HFF-Myc (cell line): ENCODE data around the gene WDR93.
A peak's percentile ranks its signal among the peaks of the same experiment; 100 is the strongest.

Experiments used
- DNase-seq: peaks from one replicate; pipeline ENCODE4 v3.0.0-alpha.2; 2011; ENCODE audit warnings: low read depth; ENCODE audit errors: extremely low read depth
- H3K4me3 ChIP-seq: replicated peaks from 2 replicates; pipeline ENCODE4 v1.5.1; 2011; ENCODE audit warnings: low read depth, mild to moderate bottlenecking, control low read depth, low read length
- TF ChIP-seq, protein P1 (sequence below): IDR thresholded peaks from 2 replicates; pipeline ENCODE4 v1.5.1; 2012; ENCODE audit warnings: mild to moderate bottlenecking, low read depth, low read length, control low read depth; ENCODE audit errors: missing control alignments

WDR93 gene

GRCh38 chr15:89749951-89750559 is 59.4 kb downstream of the WDR93 start:
- TF ChIP-seq, protein P1, sequence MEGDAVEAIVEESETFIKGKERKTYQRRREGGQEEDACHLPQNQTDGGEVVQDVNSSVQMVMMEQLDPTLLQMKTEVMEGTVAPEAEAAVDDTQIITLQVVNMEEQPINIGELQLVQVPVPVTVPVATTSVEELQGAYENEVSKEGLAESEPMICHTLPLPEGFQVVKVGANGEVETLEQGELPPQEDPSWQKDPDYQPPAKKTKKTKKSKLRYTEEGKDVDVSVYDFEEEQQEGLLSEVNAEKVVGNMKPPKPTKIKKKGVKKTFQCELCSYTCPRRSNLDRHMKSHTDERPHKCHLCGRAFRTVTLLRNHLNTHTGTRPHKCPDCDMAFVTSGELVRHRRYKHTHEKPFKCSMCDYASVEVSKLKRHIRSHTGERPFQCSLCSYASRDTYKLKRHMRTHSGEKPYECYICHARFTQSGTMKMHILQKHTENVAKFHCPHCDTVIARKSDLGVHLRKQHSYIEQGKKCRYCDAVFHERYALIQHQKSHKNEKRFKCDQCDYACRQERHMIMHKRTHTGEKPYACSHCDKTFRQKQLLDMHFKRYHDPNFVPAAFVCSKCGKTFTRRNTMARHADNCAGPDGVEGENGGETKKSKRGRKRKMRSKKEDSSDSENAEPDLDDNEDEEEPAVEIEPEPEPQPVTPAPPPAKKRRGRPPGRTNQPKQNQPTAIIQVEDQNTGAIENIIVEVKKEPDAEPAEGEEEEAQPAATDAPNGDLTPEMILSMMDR = no peak
- peak overlapping the region; percentile 47 for H3K4me3 ChIP-seq
- DNase-seq = no peak

DNA sequence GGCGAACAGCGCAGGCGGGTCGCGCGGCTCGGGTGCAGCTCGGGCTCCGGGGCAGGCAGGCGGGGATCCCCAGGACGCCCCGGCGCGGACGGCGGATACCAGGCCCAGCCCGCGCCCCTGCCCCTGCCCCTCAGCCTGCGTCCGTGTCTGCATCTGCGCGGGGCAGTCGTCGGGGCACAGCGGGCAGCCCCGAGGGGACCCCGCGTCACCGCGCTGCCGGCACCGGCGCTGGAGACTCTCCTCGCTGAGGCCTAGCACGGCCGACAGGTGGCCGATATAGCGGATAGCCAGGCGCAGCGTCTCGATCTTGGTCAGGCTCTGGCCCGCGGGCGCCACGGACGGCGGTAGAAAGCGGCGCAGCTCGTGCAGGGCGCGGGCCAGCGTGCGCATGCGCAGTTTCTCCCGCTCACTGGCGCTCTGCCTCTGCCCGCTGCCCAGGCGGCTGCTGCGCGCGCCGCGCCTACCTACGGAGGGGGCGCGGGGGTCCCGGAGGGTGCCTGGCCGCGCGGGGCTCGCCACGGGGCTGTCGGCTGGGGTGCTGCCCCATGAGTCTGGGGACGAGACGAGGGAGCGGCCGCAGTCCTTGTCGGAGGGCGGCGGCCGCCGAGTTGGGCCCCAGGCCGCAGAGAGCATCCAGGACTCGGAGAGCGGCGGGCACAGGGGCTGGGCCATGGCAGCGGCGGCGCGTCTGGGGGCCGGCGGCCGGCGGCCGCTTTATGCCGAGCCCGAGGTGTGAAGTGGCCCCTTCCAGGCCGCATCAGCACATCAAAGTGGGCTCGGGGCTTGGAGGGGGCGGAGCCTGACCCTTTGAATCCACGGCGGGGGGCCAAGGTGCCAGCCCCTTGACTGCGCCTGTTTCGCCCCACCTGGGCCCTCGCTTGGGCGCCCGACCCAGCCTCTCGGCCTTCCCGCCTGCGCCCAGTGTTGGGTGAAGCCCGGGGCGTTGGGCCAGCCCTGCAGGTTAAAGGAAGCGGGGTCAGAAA is 60.2 kb downstream of the WDR93 start, which contains the start of gene MESP1:
Gene MESP1 (minus strand): TSS at position 690 of the 983 bp plus-strand sequence. CDS start 18 bp downstream, at position 672.
- TF ChIP-seq, protein P1 = peak; percentile 51
- peak; percentile 56 for DNase-seq
- H3K4me3 ChIP-seq = peak within 1 kb of the TSS; percentile 47

- no peak for DNase-seq
- TF ChIP-seq, protein P1 = no peak
- H3K4me3 ChIP-seq = no peak overlapping the region
Measured at GRCh38 chr15:89751748-89752147, 61.1 kb downstream of the WDR93 start.

GRCh38 chr15:89753855-89754254 is 63.2 kb downstream of the WDR93 start:
- TF ChIP-seq, protein P1 = no peak
- H3K4me3 ChIP-seq = no peak overlapping the region
- no peak for DNase-seq

DNA sequence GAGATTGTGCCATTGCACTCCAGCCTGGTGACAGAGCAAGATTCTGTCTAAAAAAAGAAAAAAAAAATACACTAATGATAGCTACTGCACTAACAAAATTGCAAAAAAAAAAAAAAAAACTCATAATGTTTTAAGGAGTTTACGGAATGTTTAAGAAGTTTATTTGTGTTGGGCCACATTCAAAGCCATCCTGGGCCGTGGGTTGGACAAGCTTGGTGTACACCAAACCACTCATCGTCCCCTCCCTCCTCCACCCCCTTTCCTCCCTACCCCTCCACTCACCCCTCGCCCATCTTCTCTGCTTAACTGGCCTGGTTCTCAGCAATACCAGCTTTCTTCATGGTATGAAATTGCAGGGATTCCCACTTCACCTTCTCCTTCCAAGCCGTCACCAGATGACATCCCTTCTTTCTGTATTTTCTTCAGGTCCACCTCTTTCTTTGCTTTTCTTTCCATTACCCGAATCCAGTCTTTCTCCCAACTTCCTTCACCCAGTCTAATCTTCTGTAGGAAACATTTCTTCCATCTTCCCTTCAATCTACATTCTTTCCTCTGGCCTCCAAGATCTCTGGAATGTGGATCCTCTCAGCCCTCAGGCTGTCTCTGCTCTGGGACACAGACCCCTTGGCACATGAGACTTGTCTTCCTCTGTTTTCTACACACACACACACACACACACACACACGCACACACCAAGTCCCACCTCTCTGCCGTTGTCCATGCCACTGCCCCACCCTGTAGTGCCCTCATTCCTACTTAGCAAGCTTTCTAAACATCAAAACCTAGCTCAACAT is 63.9 kb downstream of the WDR93 start:
- H3K4me3 ChIP-seq = no peak overlapping the region
- no peak for DNase-seq
- TF ChIP-seq, protein P1 = no peak

DNA sequence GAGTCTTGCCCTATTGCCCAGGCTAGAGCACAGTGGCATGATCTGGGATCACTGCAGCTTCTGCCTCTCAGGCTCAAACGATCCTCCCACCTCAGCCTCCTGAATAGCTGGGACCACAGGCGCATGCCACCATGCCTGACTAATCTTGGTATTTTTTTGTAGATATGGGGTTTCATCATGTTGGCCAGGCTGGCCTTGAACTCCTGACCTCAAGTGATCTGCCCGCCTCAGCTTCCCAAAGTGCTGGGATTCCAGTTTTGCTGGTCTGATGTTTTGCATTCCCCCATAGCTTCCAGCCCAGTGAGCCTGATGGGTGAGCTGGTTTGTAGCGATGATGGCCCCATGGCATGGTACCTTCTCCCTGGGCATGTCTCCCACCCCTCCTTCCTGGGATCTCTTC is 65.1 kb downstream of the WDR93 start:
- TF ChIP-seq, protein P1 = no peak
- no peak for DNase-seq
- no peak overlapping the region for H3K4me3 ChIP-seq
